HG03108 (cell line): ENCODE data around the gene MAB21L1.

Experiments used
- ATAC-seq: cut with Tn5 transposase; IDR thresholded peaks from one replicate; pipeline ENCODE4 v1.9.1; 2021; ENCODE audit warnings: moderate library complexity; ENCODE audit not compliant: unreplicated experiment

Gene MAB21L1

DNA sequence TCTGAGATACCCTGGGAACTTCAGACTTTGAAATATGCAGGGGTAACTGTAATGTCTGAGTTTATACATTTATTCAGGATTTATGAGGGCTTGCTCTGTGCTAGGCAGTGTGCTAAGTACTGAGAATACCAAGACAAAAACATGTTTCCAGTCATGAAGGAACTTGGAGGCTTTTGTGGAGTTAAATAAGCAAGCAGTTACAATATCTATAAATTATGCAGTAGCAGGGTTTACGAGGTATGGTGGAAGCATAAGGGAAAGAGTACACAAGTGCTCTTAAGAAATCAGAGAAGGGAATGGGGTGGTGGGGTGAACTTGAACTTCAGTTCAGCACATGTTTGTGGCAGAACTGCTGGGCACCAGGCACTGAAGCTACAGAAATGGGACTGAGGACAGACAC is 28.0 kb downstream of the MAB21L1 start:
- ATAC-seq: no peak
